Endothelial cell of umbilical vein (primary cell): ENCODE results near the gene PRPS1L1. TPM values are rescaled to one million over a fixed set of nuclear protein-coding genes. Genes with fewer than 3 reads are reported as not detected.

Source experiments
- BruUV-seq: library from RNA; stranded (reverse); fragments of 400-500 nt; replicated peaks from 2 replicates; lab custom pipeline; 2021; lab: Mats Ljungman, UMichigan
- CTCF ChIA-PET: fragments of 300-600, 350-600 bp; sonication (Branson Sonifier 250); formaldehyde crosslinking; loops from one replicate; lab custom pipeline; 2021; ENCODE audit warnings: antibody characterized with exemption, inconsistent platforms; lab: Charles Lee
- POLR2A ChIA-PET: fragments of 300-600, 350-600 bp; sonication (Branson Sonifier 250); formaldehyde crosslinking; loops from one replicate; lab custom pipeline; 2021; ENCODE audit warnings: antibody characterized with exemption, inconsistent platforms; lab: Charles Lee
- DNase-seq: peaks from one replicate; pipeline ENCODE4 v3.0.0-alpha.2; 2011; ENCODE audit warnings: low read depth, low spot score
- FAIRE-seq: peaks from 2 replicates; lab custom pipeline; 2011; peaks lifted over from hg19 to GRCh38; lab: Jason Lieb, UNC
- H2AFZ ChIP-seq: 2 replicates; pipeline ENCODE4 v1.6.0; 2012; ENCODE audit warnings: low read depth, low read length, control low read depth, inconsistent platforms
- H3K27ac ChIP-seq: 2 replicates; pipeline ENCODE4 v1.5.1; 2011; ENCODE audit warnings: low read depth, mild to moderate bottlenecking, control low read depth, low read length, moderate library complexity; ENCODE audit not compliant: insufficient read depth
- H3K27me3 ChIP-seq, 2 experiments: 2 replicates each; pipeline versions ENCODE4 v1.6.0 to v1.6.1; 2011; ENCODE audit warnings: low read length in 2 of 2, mixed read lengths in 1 of 2; ENCODE audit not compliant: control insufficient read depth in 2 of 2, insufficient read depth in 2 of 2
- H3K36me3 ChIP-seq, 2 experiments: 2 replicates in 1 of 2; 3 replicates in 1 of 2; pipeline ENCODE4 v1.5.1; 2011; ENCODE audit warnings: low read length in 2 of 2, mild to moderate bottlenecking in 1 of 2, moderate library complexity in 1 of 2; ENCODE audit not compliant: control insufficient read depth in 2 of 2, insufficient read depth in 2 of 2; ENCODE audit errors: extremely low read depth in 1 of 2
- H3K4me1 ChIP-seq: 3 replicates; pipeline ENCODE4 v1.5.1; 2011; ENCODE audit warnings: mild to moderate bottlenecking, low read length; ENCODE audit not compliant: control insufficient read depth, insufficient read depth; ENCODE audit errors: extremely low read depth
- H3K4me2 ChIP-seq: 2 replicates; pipeline ENCODE4 v1.6.1; 2011; ENCODE audit warnings: low read length, control low read depth, mixed read lengths; ENCODE audit not compliant: insufficient read depth
- H3K4me3 ChIP-seq, 3 experiments: fragments of 200-600 bp in 1 of 3; sonication (generic), shearing (Covaris generic) in 1 of 3; replicated peaks in 1 of 3; 2 replicates each; pipeline ENCODE4 v1.5.1; 2011 to 2016; ENCODE audit warnings: control low read depth in 3 of 3, low read length in 3 of 3, mild to moderate bottlenecking in 2 of 3, inconsistent platforms in 1 of 3, low read depth in 1 of 3, moderate library complexity in 1 of 3; ENCODE audit not compliant: insufficient read depth in 1 of 3
- H3K79me2 ChIP-seq: 2 replicates; pipeline ENCODE4 v1.6.0; 2012; ENCODE audit warnings: low read length, inconsistent platforms; ENCODE audit not compliant: control insufficient read depth, insufficient read depth
- H3K9ac ChIP-seq: replicated peaks from 2 replicates; pipeline ENCODE3; 2011; ENCODE audit warnings: low read length, control low read depth; ENCODE audit not compliant: insufficient read depth; ENCODE audit errors: extremely low read depth
- H3K9me1 ChIP-seq: replicated peaks from 3 replicates; pipeline ENCODE4 v1.6.0; 2011; ENCODE audit warnings: mild to moderate bottlenecking, low read length; ENCODE audit not compliant: control insufficient read depth, insufficient read depth; ENCODE audit errors: extremely low read depth
- H3K9me3 ChIP-seq: replicated peaks from 2 replicates; pipeline ENCODE4 v1.5.1; 2012; ENCODE audit warnings: low read length, inconsistent platforms; ENCODE audit not compliant: control insufficient read depth, insufficient read depth
- H4K20me1 ChIP-seq: replicated peaks from 2 replicates; pipeline ENCODE3; 2011; ENCODE audit warnings: mild to moderate bottlenecking, low read length; ENCODE audit not compliant: control insufficient read depth, insufficient read depth; ENCODE audit errors: extremely low read depth
- EZH2 ChIP-seq: IDR thresholded peaks from 2 replicates; pipeline ENCODE4 v1.6.1; 2012; ENCODE audit warnings: borderline replicate concordance, low read depth, mild to moderate bottlenecking, moderate library complexity, low read length, inconsistent platforms; ENCODE audit not compliant: severe bottlenecking
- FOS ChIP-seq: IDR thresholded peaks from 2 replicates; pipeline ENCODE4 v1.6.1; 2011; ENCODE audit warnings: mild to moderate bottlenecking, low read length, moderate library complexity, borderline replicate concordance; ENCODE audit not compliant: insufficient read depth
- GATA2 ChIP-seq: IDR thresholded peaks from 2 replicates; pipeline ENCODE4 v1.7.0; 2011; ENCODE audit warnings: low read depth, mild to moderate bottlenecking, moderate library complexity, mixed read lengths, low read length; ENCODE audit not compliant: insufficient read length, insufficient read depth
- JUN ChIP-seq: IDR thresholded peaks from 2 replicates; pipeline ENCODE4 v1.6.1; 2011; ENCODE audit warnings: borderline replicate concordance, low read depth; ENCODE audit not compliant: insufficient read length, insufficient read depth
- MYC ChIP-seq: IDR thresholded peaks from one replicate; pipeline ENCODE4 v1.6.1; 2011; ENCODE audit warnings: mild to moderate bottlenecking, low read depth, low read length
- POLR2A ChIP-seq: IDR thresholded peaks from 2 replicates; pipeline ENCODE4 v1.6.1; 2012; ENCODE audit warnings: low read depth, mild to moderate bottlenecking, control low read depth, low read length
- POLR2AphosphoS5 ChIP-seq: IDR thresholded peaks from 2 replicates; pipeline ENCODE4 v1.6.1; 2012; ENCODE audit warnings: low read depth, mild to moderate bottlenecking, control low read depth, low read length, moderate library complexity; ENCODE audit not compliant: insufficient read depth
- dilution Hi-C: fragments of 300-500 bp; cut with MboI; formaldehyde crosslinking; loops from one replicate; pipeline ENCODE4 v1.15.0; 2019; ENCODE audit warnings: low sequenced_read_pairs; ENCODE audit not compliant: extremely low pct_ligation_motif_present
- intact Hi-C: fragments of 100-400 bp; cut with micrococcal nuclease; formaldehyde crosslinking; loops from one replicate; pipeline ENCODE4 v1.10.0; 2022
- polyA plus RNA-seq, 4 experiments: library from polyadenylated mRNA; depleted of rRNA in 3 of 4; stranded (reverse) in 3 of 4; unstranded in 1 of 4; fragments of >200 nt; gene quantifications; 2 replicates each; pipeline versions ENCODE4 v1.2.1 to v1.2.3, GENCODE V29; 2011 to 2012; ENCODE audit warnings: missing spikeins in 1 of 4
- total RNA-seq: library from RNA; stranded (reverse); gene quantifications from 2 replicates; pipeline ENCODE4 v1.2.3, GENCODE V29; 2021
- TF ChIP-seq, protein P1 (sequence below), 2 donors: IDR thresholded peaks; 1 replicate in 1 of 2; 2 replicates in 1 of 2; pipeline ENCODE4 v1.5.1; 2011; ENCODE audit warnings: low read length in 2 of 2, mild to moderate bottlenecking in 2 of 2, moderate library complexity in 2 of 2, control low read depth in 1 of 2, inconsistent platforms in 1 of 2, low read depth in 1 of 2; ENCODE audit not compliant: insufficient read depth in 1 of 2; ENCODE audit errors: extremely low read depth in 1 of 2
- TF ChIP-seq, protein P2 (sequence below): IDR thresholded peaks from 2 replicates; pipeline ENCODE4 v1.6.1; 2011; ENCODE audit not compliant: insufficient read depth, insufficient read length

PRPS1L1 gene
- total and polyA plus RNA-seq, 2 donors (not counting 3 experiments of a cell fraction or from before 2014, with no cell fraction given): not detected

DNA sequence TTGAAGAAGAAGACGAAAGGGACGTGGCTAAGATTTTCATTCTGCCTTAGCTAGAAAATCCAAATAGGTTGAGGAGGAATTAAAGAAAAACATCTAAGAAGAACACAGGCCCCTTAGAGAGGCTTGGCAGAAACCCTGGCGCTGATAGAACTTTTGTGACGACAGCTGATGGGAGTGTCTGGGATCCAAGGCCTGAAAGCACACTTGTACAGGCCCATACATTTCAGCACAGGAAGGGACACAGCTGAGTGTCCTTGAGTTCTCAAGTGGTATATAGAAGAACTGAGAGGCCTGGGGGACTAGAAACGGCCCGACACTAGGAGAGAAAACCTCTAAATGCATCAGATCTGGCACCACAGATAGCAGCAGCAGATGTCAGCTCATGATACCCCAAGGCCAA, 39.5 kb downstream of the PRPS1L1 start:
- no peak overlapping the region for H3K4me3 ChIP-seq
- H3K9me3 ChIP-seq: no peaks in the 10 kb centered on the region
- intact Hi-C loops (no loop called here), dilution Hi-C loops (no loop called here)
- TF ChIP-seq FOS (no peak), GATA2 (no peak), EZH2 (no peak), MYC (no peak), POLR2A (no peak), POLR2AphosphoS5 (no peak), JUN (no peak)
- TF ChIP-seq, protein P1, sequence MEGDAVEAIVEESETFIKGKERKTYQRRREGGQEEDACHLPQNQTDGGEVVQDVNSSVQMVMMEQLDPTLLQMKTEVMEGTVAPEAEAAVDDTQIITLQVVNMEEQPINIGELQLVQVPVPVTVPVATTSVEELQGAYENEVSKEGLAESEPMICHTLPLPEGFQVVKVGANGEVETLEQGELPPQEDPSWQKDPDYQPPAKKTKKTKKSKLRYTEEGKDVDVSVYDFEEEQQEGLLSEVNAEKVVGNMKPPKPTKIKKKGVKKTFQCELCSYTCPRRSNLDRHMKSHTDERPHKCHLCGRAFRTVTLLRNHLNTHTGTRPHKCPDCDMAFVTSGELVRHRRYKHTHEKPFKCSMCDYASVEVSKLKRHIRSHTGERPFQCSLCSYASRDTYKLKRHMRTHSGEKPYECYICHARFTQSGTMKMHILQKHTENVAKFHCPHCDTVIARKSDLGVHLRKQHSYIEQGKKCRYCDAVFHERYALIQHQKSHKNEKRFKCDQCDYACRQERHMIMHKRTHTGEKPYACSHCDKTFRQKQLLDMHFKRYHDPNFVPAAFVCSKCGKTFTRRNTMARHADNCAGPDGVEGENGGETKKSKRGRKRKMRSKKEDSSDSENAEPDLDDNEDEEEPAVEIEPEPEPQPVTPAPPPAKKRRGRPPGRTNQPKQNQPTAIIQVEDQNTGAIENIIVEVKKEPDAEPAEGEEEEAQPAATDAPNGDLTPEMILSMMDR (IDR thresholded peaks at IDR 0.05; ENCODE audit: extremely low read depth in 1 of 2, insufficient read depth in 1 of 2, low read depth in 1 of 2, low read length in 2 of 2): no peak
- TF ChIP-seq, protein P2, sequence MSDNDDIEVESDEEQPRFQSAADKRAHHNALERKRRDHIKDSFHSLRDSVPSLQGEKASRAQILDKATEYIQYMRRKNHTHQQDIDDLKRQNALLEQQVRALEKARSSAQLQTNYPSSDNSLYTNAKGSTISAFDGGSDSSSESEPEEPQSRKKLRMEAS: no peak
- no peak for DNase-seq
- no peaks in the 10 kb centered on the region for H3K79me2 ChIP-seq
- no peak for FAIRE-seq
- H4K20me1 ChIP-seq: no peaks in the 10 kb centered on the region
- H3K9ac ChIP-seq: no peak overlapping the region
- BruUV-seq: no TSS peak
- no peaks in the 10 kb centered on the region for H3K4me1 ChIP-seq
- no peaks in the 10 kb centered on the region for H3K36me3 ChIP-seq
- no peak overlapping the region for H2AFZ ChIP-seq
- no peak overlapping the region for H3K27ac ChIP-seq
- H3K4me2 ChIP-seq: no peak overlapping the region
- POLR2A ChIA-PET: no interaction called here
- no peaks in the 10 kb centered on the region for H3K27me3 ChIP-seq
- H3K9me1 ChIP-seq: no peaks in the 10 kb centered on the region
- CTCF ChIA-PET: interaction anchor here (1.0 kb wide), 1 partner anchor 218 kb away, joined by 3 read pairs; no protein-coding TSS in a partner anchor
